CD4-positive, alpha-beta memory T cell (primary cell): Measurements from ENCODE around the gene CABP4. TPM values are rescaled to one million over a fixed set of nuclear protein-coding genes. Genes with fewer than 3 reads are reported as not detected.

Experiments used
- CTCF ChIA-PET: fragments of 350-600 bp; sonication (Branson Sonifier 250); formaldehyde crosslinking; loops from one replicate; lab custom pipeline; 2021; ENCODE audit warnings: inconsistent platforms; ENCODE audit not compliant: partially characterized antibody; lab: Charles Lee
- POLR2A ChIA-PET: fragments of 350-600 bp; sonication (Branson Sonifier 250); formaldehyde crosslinking; loops from one replicate; lab custom pipeline; 2021; ENCODE audit not compliant: partially characterized antibody; lab: Charles Lee
- DNase-seq, 5 donors: peaks; one replicate each; pipeline versions ENCODE4 v3.0.0 to v3.0.0-alpha.2; 2020 to 2022; ENCODE audit warnings: mixed read lengths in 1 of 5
- H3K27ac ChIP-seq: one replicate; pipeline ENCODE4 v1.7.0; 2013; ENCODE audit warnings: low read depth, low read length
- H3K27me3 ChIP-seq: 2 replicates; pipeline ENCODE4 v1.7.0; 2013; ENCODE audit warnings: mild to moderate bottlenecking, low read length, moderate library complexity; ENCODE audit not compliant: insufficient read depth
- H3K36me3 ChIP-seq: 2 replicates; pipeline ENCODE4 v1.7.0; 2013; ENCODE audit warnings: mild to moderate bottlenecking, low read length, moderate library complexity; ENCODE audit not compliant: insufficient read depth
- H3K4me1 ChIP-seq: 2 replicates; pipeline ENCODE4 v1.7.0; 2013; ENCODE audit warnings: mild to moderate bottlenecking, low read length, moderate library complexity; ENCODE audit not compliant: insufficient read depth
- H3K4me3 ChIP-seq, 2 donors: one replicate each; pipeline ENCODE4 v1.7.0; 2013; ENCODE audit warnings: low read length in 2 of 2, mild to moderate bottlenecking in 1 of 2
- H3K9me3 ChIP-seq, 2 donors: one replicate each; pipeline ENCODE4 v1.7.0; 2013; ENCODE audit warnings: low read length in 2 of 2, control low read depth in 1 of 2; ENCODE audit not compliant: control insufficient read depth in 1 of 2
- H3K27ac Mint-ChIP-seq, 7 donors: one replicate each; pipeline ENCODE4 v1.8.0; 2020 to 2021; ENCODE audit warnings: mixed read lengths in 7 of 7, mild to moderate bottlenecking in 6 of 7, inconsistent platforms in 3 of 7, moderate library complexity in 3 of 7
- H3K27me3 Mint-ChIP-seq, 2 donors: one replicate each; pipeline ENCODE4 v1.8.0; 2020 to 2021; ENCODE audit warnings: mixed read lengths in 2 of 2
- H3K36me3 Mint-ChIP-seq, 2 donors: one replicate each; pipeline ENCODE4 v1.8.0; 2020 to 2021; ENCODE audit warnings: mixed read lengths in 2 of 2, inconsistent platforms in 1 of 2, mild to moderate bottlenecking in 1 of 2
- H3K4me1 Mint-ChIP-seq, 4 donors: one replicate each; pipeline ENCODE4 v1.8.0; 2020 to 2021; ENCODE audit warnings: mixed read lengths in 4 of 4, mild to moderate bottlenecking in 1 of 4
- H3K4me3 Mint-ChIP-seq, 8 donors: one replicate each; pipeline ENCODE4 v1.8.0; 2020 to 2021; ENCODE audit warnings: mixed read lengths in 8 of 8, mild to moderate bottlenecking in 7 of 8, moderate library complexity in 6 of 8, inconsistent platforms in 3 of 8
- H3K9me3 Mint-ChIP-seq, 8 donors: one replicate each; pipeline ENCODE4 v1.8.0; 2020 to 2021; ENCODE audit warnings: mixed read lengths in 8 of 8, mild to moderate bottlenecking in 5 of 8, inconsistent platforms in 3 of 8, moderate library complexity in 1 of 8
- intact Hi-C: fragments of 100-400 bp; cut with micrococcal nuclease; formaldehyde crosslinking; loops from one replicate; pipeline ENCODE4 v1.15.1; 2023
- polyA plus RNA-seq, 2 donors: library from polyadenylated mRNA; unstranded; fragments of 300-500 nt; fragmentation: Illumina TruSeq; gene quantifications; one replicate each; pipeline ENCODE4 v1.2.3, GENCODE V29; 2021
- total RNA-seq, 2 experiments: library from RNA; stranded (reverse); gene quantifications; one replicate each; pipeline ENCODE4 v1.2.3, GENCODE V29; 2021

The CABP4 gene
- total and polyA plus RNA-seq, 4 experiments from 2014 or later, result 0.27 to 2.3 (median 1.1) TPM

- Histone ChIP-seq H3K9me3 (no peaks in the 10 kb centered on the region), H3K36me3 (peaks cover 38% of the 10 kb centered on the region), H3K27me3 (no peaks in the 10 kb centered on the region), H3K4me1 (peaks cover 73% of the 10 kb centered on the region), H3K27ac (peak overlapping the region; percentile 78), H3K4me3 (no peak overlapping the region)
- CTCF ChIA-PET, result interaction anchor here (0.7 to 1.4 kb wide), 2 partner anchors 32 to 40 kb away, joined by 3 read pairs; partner anchors contain the start of gene PPP1CA
- Mint-ChIP-seq H3K27ac (peak overlapping the region; percentile 53 to 90 (median 82)), H3K9me3 (peaks cover 0 to 7% (median 0%) of the 10 kb centered on the region in 8 donors), H3K4me3 (peak overlapping the region; percentile 50 to 69 (median 66)), H3K4me1 (peaks cover 26 to 65% (median 44%) of the 10 kb centered on the region in 4 donors), H3K36me3 (peaks cover 17 to 37% of the 10 kb centered on the region in 2 donors), H3K27me3 (no peaks in the 10 kb centered on the region)
- POLR2A ChIA-PET, result interaction anchor here (0.8 to 31.8 kb wide), 8 partner anchors 15 to 194 kb away, joined by 3 to 2262 read pairs (median 142); partner anchors contain the start of genes AIP, CABP4, CARNS1 and CORO1B
- DNase-seq, result peak in 1 of 5 donors; percentile 21
- intact Hi-C loops, result no loop called here
Measured at GRCh38 chr11:67433536-67434394, 21.4 kb upstream of the CABP4 start.

GRCh38 chr11:67434395-67434881 lies 20.7 kb upstream of the CABP4 start:
- Mint-ChIP-seq H3K27me3 (no peaks in the 10 kb centered on the region), H3K9me3 (peaks cover 0 to 7% (median 0%) of the 10 kb centered on the region in 8 donors), H3K4me1 (peaks cover 32 to 66% (median 46%) of the 10 kb centered on the region in 4 donors), H3K4me3 (peak overlapping the region; percentile 50 to 84 (median 66)), H3K36me3 (peaks cover 17 to 41% of the 10 kb centered on the region in 2 donors), H3K27ac (peak overlapping the region; percentile 27 to 90 (median 82))
- Histone ChIP-seq H3K4me3 (peak overlapping the region in 1 of 2 donors; percentile 81), H3K27ac (peak overlapping the region; percentile 78), H3K36me3 (peaks cover 38% of the 10 kb centered on the region), H3K9me3 (no peaks in the 10 kb centered on the region), H3K4me1 (peaks cover 73% of the 10 kb centered on the region), H3K27me3 (no peaks in the 10 kb centered on the region)
- intact Hi-C loops, result no loop called here
- peak in 1 of 5 donors; percentile 34 for DNase-seq
- CTCF ChIA-PET, result no interaction called here
- POLR2A ChIA-PET, result interaction anchor here (0.9 to 31.8 kb wide), 5 partner anchors 16 to 71 kb away, joined by 3 to 2262 read pairs (median 704); partner anchors contain the start of genes AIP, CABP4, CARNS1 and CORO1B

- Mint-ChIP-seq H3K27ac (peak overlapping the region; percentile 83 to 95 (median 91)), H3K27me3 (no peaks in the 10 kb centered on the region), H3K4me1 (peaks cover 39 to 68% (median 52%) of the 10 kb centered on the region in 4 donors), H3K36me3 (peaks cover 17 to 44% of the 10 kb centered on the region in 2 donors), H3K9me3 (peaks cover 0 to 7% (median 0%) of the 10 kb centered on the region in 8 donors), H3K4me3 (peak overlapping the region; percentile 80 to 97 (median 90))
- H3K27ac ChIP-seq, result peak overlapping the region; percentile 78
- H3K9me3 ChIP-seq, result no peaks in the 10 kb centered on the region
- CTCF ChIA-PET, result interaction anchor here (1.6 to 5.0 kb wide), 2 partner anchors 15 to 27 kb away, joined by 4 to 21 read pairs; no protein-coding TSS in a partner anchor
- H3K27me3 ChIP-seq, result no peaks in the 10 kb centered on the region
- peaks cover 73% of the 10 kb centered on the region for H3K4me1 ChIP-seq
- POLR2A ChIA-PET, result interaction anchor here (0.9 to 31.8 kb wide), 8 partner anchors 17 to 81 kb away, joined by 3 to 2262 read pairs (median 160); partner anchors contain the start of genes AIP, CABP4, CARNS1 and CORO1B
- DNase-seq, result no peak
- peaks cover 38% of the 10 kb centered on the region for H3K36me3 ChIP-seq
- peak overlapping the region in 1 of 2 donors; percentile 81 for H3K4me3 ChIP-seq
- intact Hi-C loops, result no loop called here
Measured at GRCh38 chr11:67435031-67435726, 20.0 kb upstream of the CABP4 start.

GRCh38 chr11:67435727-67436458 lies 19.3 kb upstream of the CABP4 start:
- peaks cover 17 to 44% of the 10 kb centered on the region in 2 donors for H3K36me3 Mint-ChIP-seq
- H3K4me1 Mint-ChIP-seq, result peaks cover 43 to 73% (median 56%) of the 10 kb centered on the region in 4 donors
- Histone ChIP-seq H3K36me3 (peaks cover 38% of the 10 kb centered on the region), H3K4me1 (peaks cover 79% of the 10 kb centered on the region), H3K27me3 (no peaks in the 10 kb centered on the region), H3K27ac (peak overlapping the region; percentile 78), H3K4me3 (peak overlapping the region; percentile 80 to 81), H3K9me3 (no peaks in the 10 kb centered on the region)
- no peaks in the 10 kb centered on the region for H3K27me3 Mint-ChIP-seq
- ChIA-PET CTCF (interaction anchor here (1.6 to 5.0 kb wide), 4 partner anchors 16 to 33 kb away, joined by 4 to 65 read pairs (median 30); partner anchors contain the start of genes PPP1CA, TBC1D10C and TMEM134), POLR2A (interaction anchor here (0.9 to 31.8 kb wide), 16 partner anchors 7 to 180 kb away, joined by 3 to 2262 read pairs (median 18); partner anchors contain the start of genes AIP, CABP4, CARNS1 and CDK2AP2)
- peak overlapping the region; percentile 89 to 98 (median 95) for H3K27ac Mint-ChIP-seq
- H3K9me3 Mint-ChIP-seq, result peaks cover 0 to 7% (median 0%) of the 10 kb centered on the region in 8 donors
- peak in 1 of 5 donors; percentile 25 for DNase-seq
- intact Hi-C loops, result loop anchor here (2.0 kb wide), 1 partner anchor 33 kb away; no protein-coding TSS in a partner anchor
- H3K4me3 Mint-ChIP-seq, result peak overlapping the region; percentile 96 to 99 (median 97)

GRCh38 chr11:67436459-67437081 lies 18.6 kb upstream of the CABP4 start:
- Histone ChIP-seq H3K27me3 (no peaks in the 10 kb centered on the region), H3K4me1 (peaks cover 79% of the 10 kb centered on the region), H3K9me3 (no peaks in the 10 kb centered on the region), H3K4me3 (peak overlapping the region; percentile 80 to 81), H3K36me3 (peaks cover 35% of the 10 kb centered on the region), H3K27ac (peak overlapping the region; percentile 78)
- Mint-ChIP-seq H3K27me3 (no peaks in the 10 kb centered on the region), H3K27ac (peak overlapping the region; percentile 89 to 98 (median 96)), H3K4me1 (peaks cover 46 to 79% (median 58%) of the 10 kb centered on the region in 4 donors), H3K9me3 (peaks cover 0 to 7% (median 0%) of the 10 kb centered on the region in 8 donors), H3K36me3 (peaks cover 17 to 44% of the 10 kb centered on the region in 2 donors), H3K4me3 (peak overlapping the region; percentile 96 to 99 (median 97))
- ChIA-PET POLR2A (interaction anchor here (0.9 to 31.8 kb wide), 23 partner anchors 8 to 1821 kb away, joined by 3 to 2262 read pairs (median 7); partner anchors contain the start of genes AIP, CABP4, CARNS1 and CDK2AP2), CTCF (interaction anchor here (1.0 to 5.0 kb wide), 9 partner anchors 8 to 45 kb away, joined by 3 to 65 read pairs (median 6); partner anchors contain the start of genes PPP1CA, RAD9A, RPS6KB2 and TBC1D10C)
- intact Hi-C loops, result loop anchor here (1.0 to 2.0 kb wide), 6 partner anchors 8 to 48 kb away; partner anchors contain the start of genes RPS6KB2 and TMEM134
- peak in 3 of 5 donors; percentile 53 to 77 (median 56) for DNase-seq
